Activated CD4-positive, alpha-beta memory T cell treated with anti-CD3 and anti-CD28 coated beads for 36 hours (primary cell): ENCODE data around the gene MTHFD2L. TPM values are rescaled to one million over a fixed set of nuclear protein-coding genes. Genes with fewer than 3 reads are reported as not detected.

ENCODE experiments used
- CTCF ChIA-PET: fragments of 350-600 bp; sonication (Branson Sonifier 250); formaldehyde crosslinking; loops from one replicate; lab custom pipeline; 2021; ENCODE audit warnings: antibody characterized with exemption, inconsistent platforms; lab: Charles Lee
- POLR2A ChIA-PET: fragments of 350-600 bp; sonication (Branson Sonifier 250); formaldehyde crosslinking; loops from one replicate; lab custom pipeline; 2021; ENCODE audit warnings: antibody characterized with exemption; lab: Charles Lee
- DNase-seq: peaks from one replicate; pipeline ENCODE4 v3.0.0-alpha.2; 2020
- H3K27ac Mint-ChIP-seq: one replicate; pipeline ENCODE4 v1.8.0; 2021; ENCODE audit warnings: mixed read lengths
- H3K27me3 Mint-ChIP-seq: one replicate; pipeline ENCODE4 v1.8.0; 2021; ENCODE audit warnings: mixed read lengths
- H3K36me3 Mint-ChIP-seq: one replicate; pipeline ENCODE4 v1.8.0; 2021; ENCODE audit warnings: mixed read lengths
- H3K4me1 Mint-ChIP-seq: one replicate; pipeline ENCODE4 v1.8.0; 2021; ENCODE audit warnings: low read depth, mixed read lengths
- H3K4me3 Mint-ChIP-seq: one replicate; pipeline ENCODE4 v1.8.0; 2021; ENCODE audit warnings: mild to moderate bottlenecking, mixed read lengths
- H3K9me3 Mint-ChIP-seq: one replicate; pipeline ENCODE4 v1.8.0; 2021; ENCODE audit warnings: mixed read lengths
- intact Hi-C: fragments of 100-400 bp; cut with micrococcal nuclease; formaldehyde crosslinking; loops from one replicate; pipeline ENCODE4 v1.15.1; 2023
- total RNA-seq, 2 experiments: library from RNA; stranded (reverse); gene quantifications; one replicate each; pipeline ENCODE4 v1.2.3, GENCODE V29; 2021

MTHFD2L gene
- total RNA-seq, 2 experiments from 2014 or later = 5.4 to 6.5 TPM

DNA sequence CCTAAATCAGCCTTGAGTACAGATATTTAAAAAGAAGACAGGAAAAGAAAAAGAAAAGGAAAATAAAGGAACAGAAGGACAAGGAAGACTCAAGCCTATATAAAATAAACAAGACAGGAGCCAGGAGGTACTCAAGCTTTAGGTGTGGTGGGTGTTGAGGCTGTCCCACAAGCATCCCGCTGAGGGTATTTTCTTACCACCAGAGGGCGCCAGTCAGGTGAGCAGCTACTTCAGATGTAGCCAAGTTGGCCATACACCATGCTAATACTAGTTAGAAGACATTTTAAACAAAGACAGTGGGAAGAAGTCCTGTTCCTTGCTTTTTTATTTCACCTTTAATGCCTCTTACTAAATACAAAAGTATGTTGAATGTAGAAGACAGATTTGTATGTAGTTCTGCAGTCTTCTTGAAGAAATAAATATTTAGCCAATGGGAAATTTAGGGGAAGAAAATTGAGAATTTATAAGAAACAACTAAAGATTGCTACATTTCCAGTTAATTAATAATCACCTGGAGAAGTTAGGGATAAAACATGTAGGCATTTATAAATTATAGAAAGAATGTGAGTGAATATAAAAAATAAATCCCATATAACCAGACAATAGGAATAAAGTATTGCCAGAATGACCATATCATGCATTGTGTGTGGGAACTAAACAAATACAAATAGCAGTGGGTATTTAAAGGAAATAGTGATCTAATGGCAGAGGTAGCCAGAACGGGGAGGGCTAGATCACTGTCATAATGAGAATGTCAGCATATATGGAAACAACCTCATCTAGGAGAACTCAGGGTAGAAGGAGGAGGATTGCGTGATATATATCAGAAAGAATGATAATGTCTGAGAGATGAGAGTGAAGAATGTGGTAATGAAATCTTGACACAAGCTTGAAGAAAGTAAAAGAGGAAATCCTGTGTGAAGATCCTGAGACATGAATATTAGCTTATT lies 71.0 kb downstream of the MTHFD2L start:
- Mint-ChIP-seq H3K4me3 (no peak overlapping the region), H3K27me3 (no peaks in the 10 kb centered on the region), H3K4me1 (no peaks in the 10 kb centered on the region), H3K36me3 (peaks cover 2% of the 10 kb centered on the region), H3K9me3 (no peaks in the 10 kb centered on the region), H3K27ac (no peak overlapping the region)
- CTCF ChIA-PET = interaction anchor here (0.5 to 3.1 kb wide), 34 partner anchors 9 to 481 kb away, joined by 3 to 19 read pairs (median 5); partner anchors contain the start of gene EPGN
- intact Hi-C loops = loop anchor here (1.0 to 5.0 kb wide), 4 partner anchors 82 to 446 kb away; partner anchors contain the start of gene AREG
- POLR2A ChIA-PET = no interaction called here
- peak; percentile 82 for DNase-seq

GRCh38 chr4:74230902-74231499 lies 73.1 kb downstream of the MTHFD2L start:
- H3K36me3 Mint-ChIP-seq = no peaks in the 10 kb centered on the region
- DNase-seq = peak; percentile 48
- ChIA-PET CTCF (interaction anchor here (1.1 to 3.1 kb wide), 4 partner anchors 9 to 444 kb away, joined by 3 to 19 read pairs (median 12); no protein-coding TSS in a partner anchor), POLR2A (no interaction called here)
- no peaks in the 10 kb centered on the region for H3K9me3 Mint-ChIP-seq
- no peaks in the 10 kb centered on the region for H3K4me1 Mint-ChIP-seq
- intact Hi-C loops = no loop called here
- no peak overlapping the region for H3K27ac Mint-ChIP-seq
- no peak overlapping the region for H3K4me3 Mint-ChIP-seq
- H3K27me3 Mint-ChIP-seq = no peaks in the 10 kb centered on the region

DNA sequence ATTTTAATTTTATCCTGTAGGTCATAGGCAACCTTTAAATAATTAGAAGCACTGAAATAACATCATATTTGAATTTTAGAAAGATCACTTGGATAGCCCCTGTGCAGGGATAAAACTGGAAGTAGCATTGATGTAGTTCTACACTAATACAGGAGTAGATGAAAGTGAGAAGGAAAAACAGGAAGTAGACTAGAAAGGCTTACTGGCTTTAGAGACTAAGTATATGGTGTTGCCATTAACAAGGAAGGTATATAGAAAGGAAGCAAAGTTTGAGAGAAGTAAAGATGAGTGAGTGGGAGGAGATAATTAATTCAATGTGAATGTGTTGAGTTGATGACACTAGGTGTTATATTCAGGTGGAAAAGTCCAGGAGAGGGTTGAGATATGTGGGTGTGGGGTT lies 77.2 kb downstream of the MTHFD2L start:
- intact Hi-C loops = no loop called here
- CTCF ChIA-PET = no interaction called here
- no peak overlapping the region for H3K27ac Mint-ChIP-seq
- DNase-seq = no peak
- no peaks in the 10 kb centered on the region for H3K4me1 Mint-ChIP-seq
- no peaks in the 10 kb centered on the region for H3K27me3 Mint-ChIP-seq
- H3K9me3 Mint-ChIP-seq = no peaks in the 10 kb centered on the region
- H3K36me3 Mint-ChIP-seq = no peaks in the 10 kb centered on the region
- POLR2A ChIA-PET = no interaction called here
- H3K4me3 Mint-ChIP-seq = no peak overlapping the region

DNA sequence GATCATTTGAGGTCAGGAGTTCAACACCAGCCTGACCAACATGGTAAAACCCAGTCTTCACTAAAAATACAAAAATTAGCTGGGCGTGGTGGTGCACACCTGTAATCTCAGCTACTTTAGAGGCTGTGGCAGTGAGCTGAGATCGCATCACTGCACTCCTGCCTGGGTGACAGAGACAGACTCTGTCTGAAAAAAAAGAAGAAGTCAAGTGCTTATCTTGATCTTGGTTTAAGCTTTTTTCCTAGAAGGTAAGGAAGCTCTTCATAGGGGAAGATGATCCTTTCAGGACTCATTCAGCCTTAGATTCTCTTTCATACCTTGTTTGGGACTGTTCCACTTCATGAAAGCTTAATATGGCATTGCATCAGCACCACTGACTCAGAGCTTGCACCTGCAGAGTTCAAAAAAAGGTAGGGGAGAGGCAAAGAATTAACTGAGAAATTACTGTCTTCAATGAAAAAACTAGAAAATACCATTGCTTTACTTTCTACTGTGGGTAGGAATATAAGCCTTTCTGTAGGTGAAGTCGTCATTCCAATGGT lies 79.6 kb downstream of the MTHFD2L start:
- H3K9me3 Mint-ChIP-seq = no peaks in the 10 kb centered on the region
- intact Hi-C loops = no loop called here
- H3K36me3 Mint-ChIP-seq = no peaks in the 10 kb centered on the region
- no peaks in the 10 kb centered on the region for H3K27me3 Mint-ChIP-seq
- ChIA-PET POLR2A (no interaction called here), CTCF (interaction anchor here (1.8 kb wide), 1 partner anchor 9 kb away, joined by 7 read pairs; no protein-coding TSS in a partner anchor)
- H3K4me3 Mint-ChIP-seq = no peak overlapping the region
- no peak for DNase-seq
- no peak overlapping the region for H3K27ac Mint-ChIP-seq
- no peaks in the 10 kb centered on the region for H3K4me1 Mint-ChIP-seq

GRCh38 chr4:74244049-74244448 lies 86.1 kb downstream of the MTHFD2L start:
- Mint-ChIP-seq H3K4me1 (peaks cover 5% of the 10 kb centered on the region), H3K36me3 (no peaks in the 10 kb centered on the region), H3K9me3 (peaks cover 1% of the 10 kb centered on the region), H3K4me3 (no peak overlapping the region), H3K27me3 (no peaks in the 10 kb centered on the region), H3K27ac (no peak overlapping the region)
- DNase-seq = no peak
- POLR2A ChIA-PET = no interaction called here
- intact Hi-C loops = no loop called here
- CTCF ChIA-PET = interaction anchor here (1.7 kb wide), 1 partner anchor 15 kb away, joined by 12 read pairs; no protein-coding TSS in a partner anchor

GRCh38 chr4:74252933-74253332 lies 95.0 kb downstream of the MTHFD2L start:
- Mint-ChIP-seq H3K9me3 (peaks cover 27% of the 10 kb centered on the region), H3K4me3 (no peak overlapping the region), H3K4me1 (no peaks in the 10 kb centered on the region), H3K27ac (no peak overlapping the region), H3K36me3 (peaks cover 25% of the 10 kb centered on the region), H3K27me3 (no peaks in the 10 kb centered on the region)
- no peak for DNase-seq
- intact Hi-C loops = no loop called here
- ChIA-PET CTCF (interaction anchor here (1.8 kb wide), 1 partner anchor 24 kb away, joined by 6 read pairs; no protein-coding TSS in a partner anchor), POLR2A (no interaction called here)

- CTCF ChIA-PET = interaction anchor here (2.0 kb wide), 1 partner anchor 26 kb away, joined by 6 read pairs; no protein-coding TSS in a partner anchor
- POLR2A ChIA-PET = interaction anchor here (0.5 kb wide), 1 partner anchor 156 kb away, joined by 3 read pairs; no protein-coding TSS in a partner anchor
- no peak overlapping the region for H3K4me3 Mint-ChIP-seq
- H3K36me3 Mint-ChIP-seq = peaks cover 25% of the 10 kb centered on the region
- no peaks in the 10 kb centered on the region for H3K4me1 Mint-ChIP-seq
- peaks cover 27% of the 10 kb centered on the region for H3K9me3 Mint-ChIP-seq
- intact Hi-C loops = no loop called here
- no peak overlapping the region for H3K27ac Mint-ChIP-seq
- no peaks in the 10 kb centered on the region for H3K27me3 Mint-ChIP-seq
- DNase-seq = no peak
Measured at GRCh38 chr4:74254386-74254785, 96.5 kb downstream of the MTHFD2L start.

DNA sequence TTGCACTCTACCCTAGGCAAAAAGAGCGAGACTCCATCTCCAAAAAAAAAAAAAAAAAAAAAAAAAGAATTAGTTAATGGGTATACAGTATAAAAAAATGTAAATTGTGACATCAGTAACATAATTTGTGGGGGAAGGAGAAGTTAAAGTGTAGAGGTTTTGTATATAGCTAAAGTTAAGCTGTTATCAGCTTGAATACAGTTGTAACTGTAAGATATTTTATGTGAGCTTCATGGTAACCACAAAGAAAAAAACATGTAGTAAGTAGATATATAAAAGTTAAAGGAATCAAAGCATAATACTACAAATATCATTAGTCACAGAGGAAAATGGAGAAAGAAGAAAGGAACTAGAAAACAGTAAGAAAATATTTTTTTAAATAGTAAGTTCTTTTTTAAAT lies 97.2 kb downstream of the MTHFD2L start:
- Mint-ChIP-seq H3K4me3 (no peak overlapping the region), H3K36me3 (peaks cover 21% of the 10 kb centered on the region), H3K4me1 (no peaks in the 10 kb centered on the region), H3K27ac (no peak overlapping the region), H3K27me3 (no peaks in the 10 kb centered on the region), H3K9me3 (peaks cover 25% of the 10 kb centered on the region)
- DNase-seq = no peak
- ChIA-PET CTCF (interaction anchor here (2.0 kb wide), 1 partner anchor 27 kb away, joined by 6 read pairs; no protein-coding TSS in a partner anchor), POLR2A (interaction anchor here (0.5 kb wide), 1 partner anchor 155 kb away, joined by 3 read pairs; no protein-coding TSS in a partner anchor)
- intact Hi-C loops = no loop called here

DNA sequence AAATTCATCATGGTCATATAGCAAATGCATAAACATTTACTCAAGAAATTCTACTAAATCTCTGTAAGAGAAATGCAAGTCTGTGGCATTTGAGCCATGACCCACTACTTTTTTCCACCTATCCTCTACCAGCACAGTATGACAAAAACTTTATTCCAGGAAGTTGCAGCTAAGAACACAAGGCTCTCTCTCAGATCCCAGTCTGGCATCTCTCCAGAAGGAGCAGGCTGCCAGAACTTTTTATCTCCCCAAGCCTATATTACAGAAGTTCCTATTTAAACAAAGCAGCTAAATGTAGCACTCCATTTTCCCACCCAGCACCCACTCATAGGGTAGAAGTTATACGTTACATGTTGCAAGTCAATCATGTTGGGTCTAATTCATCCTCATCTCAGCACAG lies 101.0 kb downstream of the MTHFD2L start:
- Mint-ChIP-seq H3K4me3 (no peak overlapping the region), H3K36me3 (no peaks in the 10 kb centered on the region), H3K4me1 (no peaks in the 10 kb centered on the region), H3K9me3 (no peaks in the 10 kb centered on the region), H3K27ac (no peak overlapping the region), H3K27me3 (no peaks in the 10 kb centered on the region)
- ChIA-PET POLR2A (no interaction called here), CTCF (no interaction called here)
- intact Hi-C loops = no loop called here
- no peak for DNase-seq

DNA sequence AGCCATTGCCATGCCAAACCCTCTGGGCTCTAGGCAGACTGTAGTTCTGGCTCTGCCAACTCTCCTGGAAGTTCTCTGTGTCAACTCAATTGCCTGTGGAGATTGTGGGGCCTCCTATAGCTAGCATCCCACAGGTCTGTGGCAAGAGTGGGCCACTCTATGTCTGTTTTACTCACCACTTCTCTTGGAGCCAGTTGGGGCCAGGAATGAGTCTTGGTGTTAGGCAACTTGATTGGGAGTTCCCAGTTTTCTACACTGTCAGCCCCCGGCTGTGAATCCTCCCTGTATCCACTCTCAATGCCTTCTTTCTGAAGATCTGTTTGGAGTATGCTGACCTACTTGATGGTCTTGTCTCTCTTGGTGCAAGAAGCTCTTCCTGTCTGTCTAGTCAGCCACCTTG lies 102.1 kb downstream of the MTHFD2L start:
- no peaks in the 10 kb centered on the region for H3K9me3 Mint-ChIP-seq
- CTCF ChIA-PET = interaction anchor here (0.9 kb wide), 1 partner anchor 32 kb away, joined by 3 read pairs; no protein-coding TSS in a partner anchor
- H3K27me3 Mint-ChIP-seq = no peaks in the 10 kb centered on the region
- POLR2A ChIA-PET = no interaction called here
- no peak overlapping the region for H3K27ac Mint-ChIP-seq
- no peak overlapping the region for H3K4me3 Mint-ChIP-seq
- intact Hi-C loops = no loop called here
- H3K36me3 Mint-ChIP-seq = no peaks in the 10 kb centered on the region
- DNase-seq = no peak
- no peaks in the 10 kb centered on the region for H3K4me1 Mint-ChIP-seq

GRCh38 chr4:74262522-74262921 lies 104.6 kb downstream of the MTHFD2L start:
- H3K4me3 Mint-ChIP-seq = no peak overlapping the region
- no peak for DNase-seq
- intact Hi-C loops = no loop called here
- ChIA-PET POLR2A (no interaction called here), CTCF (no interaction called here)
- H3K36me3 Mint-ChIP-seq = no peaks in the 10 kb centered on the region
- no peaks in the 10 kb centered on the region for H3K9me3 Mint-ChIP-seq
- no peaks in the 10 kb centered on the region for H3K27me3 Mint-ChIP-seq
- peaks cover under 1% of the 10 kb centered on the region for H3K4me1 Mint-ChIP-seq
- H3K27ac Mint-ChIP-seq = no peak overlapping the region

- Mint-ChIP-seq H3K9me3 (no peaks in the 10 kb centered on the region), H3K27me3 (no peaks in the 10 kb centered on the region), H3K4me1 (peaks cover 5% of the 10 kb centered on the region), H3K4me3 (no peak overlapping the region), H3K36me3 (no peaks in the 10 kb centered on the region), H3K27ac (no peak overlapping the region)
- POLR2A ChIA-PET = no interaction called here
- CTCF ChIA-PET = no interaction called here
- DNase-seq = no peak
- intact Hi-C loops = no loop called here
Measured at GRCh38 chr4:74263551-74263950, 105.6 kb downstream of the MTHFD2L start.
